ENCODE results near the gene VPS45.
A peak's percentile ranks its signal among the peaks of the same experiment; 100 is the strongest.
"Not testable (repeated sequence)": the region's sequence is repeated elsewhere in the genome, so short reads cannot be mapped to it uniquely, and the experiment has no call there.

The VPS45 gene

DNA sequence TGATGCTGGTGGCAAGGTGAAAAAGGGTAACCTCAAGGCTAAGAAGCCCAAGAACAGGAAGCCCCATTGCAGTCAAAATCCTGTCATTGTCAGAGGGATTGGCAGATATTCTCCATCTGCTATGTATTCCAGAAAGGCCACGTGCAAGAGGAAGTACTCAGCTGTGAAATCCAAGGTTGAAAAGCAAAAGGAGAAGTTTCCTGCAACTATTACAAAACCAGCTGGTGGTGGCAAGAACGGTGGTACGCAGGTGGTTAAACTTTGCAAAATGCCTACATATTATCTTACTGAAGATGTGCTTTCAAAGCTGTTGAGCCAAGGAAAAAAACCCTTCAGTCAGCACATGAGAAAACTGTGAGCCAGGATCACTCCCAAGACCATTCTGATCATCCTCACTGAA, 13.7 kb upstream of the VPS45 start:
- in situ Hi-C loops (cut with HindIII; ENCODE audit: low pct_ligation_motif_present, low sequenced_read_pairs) = no loop called here
- no peak for DNase-seq
- TF ChIP-seq, protein P1, sequence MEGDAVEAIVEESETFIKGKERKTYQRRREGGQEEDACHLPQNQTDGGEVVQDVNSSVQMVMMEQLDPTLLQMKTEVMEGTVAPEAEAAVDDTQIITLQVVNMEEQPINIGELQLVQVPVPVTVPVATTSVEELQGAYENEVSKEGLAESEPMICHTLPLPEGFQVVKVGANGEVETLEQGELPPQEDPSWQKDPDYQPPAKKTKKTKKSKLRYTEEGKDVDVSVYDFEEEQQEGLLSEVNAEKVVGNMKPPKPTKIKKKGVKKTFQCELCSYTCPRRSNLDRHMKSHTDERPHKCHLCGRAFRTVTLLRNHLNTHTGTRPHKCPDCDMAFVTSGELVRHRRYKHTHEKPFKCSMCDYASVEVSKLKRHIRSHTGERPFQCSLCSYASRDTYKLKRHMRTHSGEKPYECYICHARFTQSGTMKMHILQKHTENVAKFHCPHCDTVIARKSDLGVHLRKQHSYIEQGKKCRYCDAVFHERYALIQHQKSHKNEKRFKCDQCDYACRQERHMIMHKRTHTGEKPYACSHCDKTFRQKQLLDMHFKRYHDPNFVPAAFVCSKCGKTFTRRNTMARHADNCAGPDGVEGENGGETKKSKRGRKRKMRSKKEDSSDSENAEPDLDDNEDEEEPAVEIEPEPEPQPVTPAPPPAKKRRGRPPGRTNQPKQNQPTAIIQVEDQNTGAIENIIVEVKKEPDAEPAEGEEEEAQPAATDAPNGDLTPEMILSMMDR (IDR thresholded peaks at IDR 0.05; ENCODE audit: low read depth, low read length, missing control alignments) = no peak
- no peak overlapping the region for H3K27ac ChIP-seq
- no peak overlapping the region for H3K4me3 ChIP-seq (ENCODE audit: low read depth, low read length)
- no peaks in the 10 kb centered on the region for H3K27me3 ChIP-seq (replicated peaks)
- H3K36me3 ChIP-seq (replicated peaks) = no peaks in the 10 kb centered on the region

DNA sequence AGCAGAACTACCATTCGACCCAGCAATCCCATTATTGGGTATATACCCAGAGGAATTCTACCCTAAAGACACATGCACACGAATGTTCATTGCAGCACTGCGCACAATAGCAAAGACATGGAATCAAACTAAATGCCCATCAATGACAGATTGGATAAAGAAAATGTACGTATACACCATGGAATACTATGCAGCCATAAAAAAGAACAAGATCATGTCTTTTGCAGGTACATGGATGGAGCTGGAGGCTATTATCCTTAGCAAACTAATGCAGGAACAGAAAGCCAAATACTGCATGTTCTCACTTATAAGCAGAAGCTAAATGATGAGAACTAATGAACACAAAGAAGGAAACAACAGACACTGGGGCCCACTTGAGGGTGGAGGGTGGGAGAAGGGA, 12.1 kb upstream of the VPS45 start:
- H3K27ac ChIP-seq; H3K36me3 ChIP-seq (replicated peaks); DNase-seq; in situ Hi-C loops (cut with HindIII; ENCODE audit: low pct_ligation_motif_present, low sequenced_read_pairs); H3K27me3 ChIP-seq (replicated peaks); H3K4me3 ChIP-seq (ENCODE audit: low read depth, low read length): not testable (repeated sequence)

DNA sequence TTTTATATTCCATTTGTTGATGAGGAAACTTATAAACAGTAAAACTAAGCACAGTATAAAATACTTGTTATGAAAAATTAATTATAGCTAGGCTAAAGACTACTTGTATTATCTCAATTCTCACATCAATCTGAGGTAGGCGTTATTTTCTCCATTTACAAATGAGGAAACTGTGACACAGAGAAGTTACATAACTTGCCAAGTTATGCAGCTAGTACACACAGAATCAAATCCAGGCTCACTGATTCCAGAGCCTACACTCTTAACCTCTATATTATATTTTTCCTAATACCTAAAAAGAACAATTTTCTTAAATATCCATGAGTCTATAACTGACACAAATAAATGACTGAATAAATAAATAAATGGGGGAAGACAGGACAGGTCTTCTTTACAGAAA, 11.2 kb upstream of the VPS45 start:
- no peaks in the 10 kb centered on the region for H3K36me3 ChIP-seq (replicated peaks)
- H3K4me3 ChIP-seq (ENCODE audit: low read depth, low read length) = no peak overlapping the region
- H3K27me3 ChIP-seq (replicated peaks) = no peaks in the 10 kb centered on the region
- no peak overlapping the region for H3K27ac ChIP-seq
- in situ Hi-C loops (cut with HindIII; ENCODE audit: low pct_ligation_motif_present, low sequenced_read_pairs) = no loop called here
- TF ChIP-seq, protein P1 (IDR thresholded peaks at IDR 0.05; ENCODE audit: low read depth, low read length, missing control alignments) = no peak
- no peak for DNase-seq

DNA sequence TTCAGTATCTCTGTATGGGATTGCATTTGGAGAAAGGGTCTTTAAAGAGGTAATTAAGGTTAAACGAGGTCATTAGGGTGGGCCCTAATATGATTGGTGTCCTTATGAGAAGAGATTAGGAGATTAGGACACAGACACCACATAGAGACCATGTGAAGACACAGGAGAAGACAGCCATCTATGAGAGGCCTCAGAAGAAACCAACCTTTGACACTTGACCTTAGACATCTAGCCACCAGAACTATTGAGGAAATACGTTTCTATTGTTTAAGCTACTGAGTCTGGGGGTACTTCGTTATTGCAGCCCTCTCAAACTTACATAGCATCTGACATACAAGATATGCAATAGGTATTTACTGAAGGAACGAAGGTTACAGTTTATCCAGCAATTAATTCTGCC, 7.3 kb upstream of the VPS45 start:
- Histone ChIP-seq H3K27ac (no peak overlapping the region), H3K4me3 (ENCODE audit: low read depth, low read length) (no peak overlapping the region), H3K36me3 (replicated peaks) (no peaks in the 10 kb centered on the region), H3K27me3 (replicated peaks) (no peaks in the 10 kb centered on the region)
- in situ Hi-C loops (cut with HindIII; ENCODE audit: low pct_ligation_motif_present, low sequenced_read_pairs) = no loop called here
- DNase-seq = no peak
- TF ChIP-seq, protein P1 (IDR thresholded peaks at IDR 0.05; ENCODE audit: low read depth, low read length, missing control alignments) = no peak

DNA sequence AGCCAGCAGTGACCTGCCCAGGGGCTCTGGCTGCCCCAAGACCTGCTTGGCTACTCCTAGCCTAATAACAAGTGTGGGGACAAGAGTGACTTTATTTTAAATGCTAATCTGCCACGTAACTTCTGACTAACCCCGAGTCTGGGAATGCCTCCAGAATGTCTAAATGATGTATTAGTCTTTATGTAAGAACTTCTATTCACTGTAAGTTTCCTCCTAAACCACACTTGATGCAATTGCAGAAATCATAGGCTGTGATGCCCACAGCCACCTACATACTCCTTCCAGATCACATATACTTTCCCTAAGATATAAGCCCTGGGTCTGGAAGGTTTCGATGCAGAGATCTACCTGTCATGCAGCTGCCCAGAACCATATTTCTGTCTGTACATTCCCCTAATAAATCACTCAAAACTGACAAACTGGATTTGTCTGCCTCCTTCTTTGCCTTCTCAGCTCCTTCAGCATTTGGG, 5.9 kb upstream of the VPS45 start:
- TF ChIP-seq, protein P1 (IDR thresholded peaks at IDR 0.05; ENCODE audit: low read depth, low read length, missing control alignments) = no peak
- H3K4me3 ChIP-seq (ENCODE audit: low read depth, low read length) = no peak overlapping the region
- peak; percentile 47 for DNase-seq
- H3K36me3 ChIP-seq (replicated peaks) = no peaks in the 10 kb centered on the region
- no peaks in the 10 kb centered on the region for H3K27me3 ChIP-seq (replicated peaks)
- in situ Hi-C loops (cut with HindIII; ENCODE audit: low pct_ligation_motif_present, low sequenced_read_pairs) = no loop called here
- H3K27ac ChIP-seq = no peak overlapping the region

DNA sequence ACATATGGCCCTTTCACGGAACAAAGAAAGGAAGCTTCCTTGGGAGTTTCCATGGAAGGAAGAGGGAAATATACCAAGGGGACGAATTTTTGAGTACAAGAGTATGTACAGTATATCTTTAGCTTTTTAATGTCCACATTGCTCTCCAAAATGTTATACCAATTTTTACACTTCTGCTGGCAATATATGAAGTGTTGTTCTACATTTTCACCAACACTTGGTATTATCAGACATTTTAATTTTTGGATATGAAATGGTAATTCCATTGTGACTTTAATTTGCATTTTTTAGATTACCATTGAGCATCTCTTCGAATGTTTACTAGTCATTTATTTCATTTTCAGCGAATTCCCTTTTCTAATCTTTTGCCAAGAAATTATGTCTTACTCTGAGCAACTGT, 5.5 kb upstream of the VPS45 start:
- no peak overlapping the region for H3K27ac ChIP-seq
- TF ChIP-seq, protein P1 (IDR thresholded peaks at IDR 0.05; ENCODE audit: low read depth, low read length, missing control alignments) = no peak
- H3K4me3 ChIP-seq (ENCODE audit: low read depth, low read length) = no peak overlapping the region
- no peaks in the 10 kb centered on the region for H3K36me3 ChIP-seq (replicated peaks)
- in situ Hi-C loops (cut with HindIII; ENCODE audit: low pct_ligation_motif_present, low sequenced_read_pairs) = no loop called here
- DNase-seq = no peak
- no peaks in the 10 kb centered on the region for H3K27me3 ChIP-seq (replicated peaks)

Measured in brain microvascular endothelial cell (primary cell).